HG03575 (cell line): ENCODE results near the gene FRMD1.

Experiments used
- ATAC-seq: cut with Tn5 transposase; IDR thresholded peaks from one replicate; pipeline ENCODE4 v1.9.1; 2021; ENCODE audit not compliant: unreplicated experiment, insufficient number of reproducible peaks, low FRiP score; ENCODE audit errors: extremely low read depth

FRMD1 gene

DNA sequence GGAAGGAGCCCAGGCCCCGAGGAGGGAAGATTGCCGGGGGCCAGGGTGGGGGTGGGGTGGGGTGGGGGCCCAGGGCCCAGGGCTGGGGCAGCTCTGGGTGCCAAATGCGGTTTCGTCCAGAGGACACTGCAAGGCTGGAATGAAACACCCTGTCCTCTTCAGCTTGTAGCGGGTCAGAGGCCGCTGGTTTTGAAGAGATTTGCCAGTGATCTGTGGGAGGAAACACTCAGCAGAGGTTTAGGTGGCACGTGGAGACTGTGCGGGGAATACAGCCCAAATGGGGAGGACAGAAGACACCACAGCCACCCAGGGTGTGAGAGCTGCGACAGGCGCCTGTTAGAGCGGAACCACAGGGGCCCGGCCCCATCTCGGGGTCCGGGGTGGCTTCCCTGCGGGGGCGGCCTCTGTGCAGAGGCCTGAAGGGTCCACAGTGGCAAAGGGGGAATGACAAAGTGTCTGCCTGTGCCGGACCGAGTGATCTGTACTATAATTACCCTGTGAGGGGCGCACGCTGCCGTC is 29.2 kb downstream of the FRMD1 start:
- no peak for ATAC-seq

DNA sequence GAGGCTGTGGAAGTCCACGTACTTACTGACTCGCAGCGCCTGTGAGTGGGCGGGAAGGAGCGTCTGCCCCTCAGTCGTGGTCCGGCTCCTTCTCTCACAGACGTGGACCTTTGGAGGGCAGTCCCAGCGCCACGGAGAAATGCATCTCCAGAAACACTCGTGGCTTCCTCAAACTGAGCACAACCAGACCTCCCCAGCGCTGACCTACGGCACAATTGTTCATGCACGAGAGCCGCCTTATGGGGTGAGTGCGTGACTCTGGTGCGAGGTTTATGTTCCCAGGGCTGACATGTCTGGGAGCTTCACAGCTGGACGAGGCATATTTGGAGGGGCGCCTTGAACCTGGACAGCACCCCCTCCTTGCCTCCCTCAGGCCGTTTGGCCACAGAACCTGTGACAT is 29.7 kb downstream of the FRMD1 start:
- no peak for ATAC-seq

DNA sequence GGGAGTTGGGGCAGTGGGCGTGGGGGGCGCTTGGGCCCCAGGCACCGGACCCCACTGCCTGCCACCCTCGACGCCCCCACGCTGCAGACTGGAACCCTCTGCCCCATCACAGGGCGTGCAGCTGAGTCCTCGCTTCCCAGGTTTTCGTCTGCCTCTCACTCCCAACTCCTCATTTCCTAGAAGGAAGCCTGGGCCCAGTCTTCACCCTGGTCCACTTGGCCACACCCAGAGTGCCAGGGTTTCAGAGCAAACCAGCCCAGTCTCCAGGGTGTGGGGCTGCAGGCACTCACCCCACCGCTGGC is 30.3 kb downstream of the FRMD1 start:
- ATAC-seq: no peak

GRCh38 chr6:168047841-168048723 is 30.9 kb downstream of the FRMD1 start:
- ATAC-seq: no peak

DNA sequence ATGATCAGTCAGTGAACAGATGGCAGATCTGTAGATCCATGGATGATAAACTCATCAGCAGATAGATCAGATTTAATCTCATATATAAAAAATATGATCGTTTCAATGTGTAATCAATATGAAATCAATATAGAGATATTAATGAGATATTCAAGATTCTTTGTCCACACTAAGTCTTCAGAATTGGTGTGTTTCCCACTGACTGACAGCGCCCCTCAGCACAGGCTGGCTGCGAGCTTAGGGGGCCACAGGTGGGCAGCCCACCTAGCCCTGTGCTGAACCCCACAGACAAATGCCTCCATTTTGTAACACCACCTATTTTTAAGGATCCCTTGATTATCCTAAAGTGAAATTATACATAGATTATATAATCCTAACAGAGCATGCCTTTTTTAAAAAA is 32.3 kb downstream of the FRMD1 start:
- no peak for ATAC-seq

GRCh38 chr6:168045706-168046620 is 33.0 kb downstream of the FRMD1 start:
- no peak for ATAC-seq

DNA sequence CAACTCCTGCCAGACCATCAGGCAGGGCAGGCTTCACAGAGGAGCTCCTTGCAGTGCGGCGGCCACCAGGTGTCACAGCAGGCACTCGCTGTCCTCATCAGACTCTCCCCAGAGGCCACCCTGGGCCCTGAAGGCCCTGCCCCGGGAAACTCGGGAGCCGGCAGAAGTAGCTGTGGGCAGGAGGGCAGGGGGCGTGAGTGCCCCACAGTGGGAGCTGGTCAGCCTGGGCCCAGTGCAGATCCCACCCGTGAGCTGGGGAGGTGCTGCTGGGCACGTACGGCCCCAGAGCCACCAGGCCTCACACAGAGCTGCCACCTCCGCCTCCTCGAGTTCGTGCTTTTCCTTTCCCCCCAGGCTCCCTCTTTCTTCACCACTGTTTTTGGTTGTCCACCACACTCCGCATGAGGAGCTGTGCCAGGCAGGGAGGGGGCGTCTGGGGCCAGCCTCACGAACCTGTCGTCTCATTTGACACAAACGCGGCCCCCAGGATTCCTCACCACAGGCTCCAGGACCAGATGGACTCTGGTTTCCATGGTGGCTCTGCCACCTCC is 33.8 kb downstream of the FRMD1 start:
- ATAC-seq: no peak

DNA sequence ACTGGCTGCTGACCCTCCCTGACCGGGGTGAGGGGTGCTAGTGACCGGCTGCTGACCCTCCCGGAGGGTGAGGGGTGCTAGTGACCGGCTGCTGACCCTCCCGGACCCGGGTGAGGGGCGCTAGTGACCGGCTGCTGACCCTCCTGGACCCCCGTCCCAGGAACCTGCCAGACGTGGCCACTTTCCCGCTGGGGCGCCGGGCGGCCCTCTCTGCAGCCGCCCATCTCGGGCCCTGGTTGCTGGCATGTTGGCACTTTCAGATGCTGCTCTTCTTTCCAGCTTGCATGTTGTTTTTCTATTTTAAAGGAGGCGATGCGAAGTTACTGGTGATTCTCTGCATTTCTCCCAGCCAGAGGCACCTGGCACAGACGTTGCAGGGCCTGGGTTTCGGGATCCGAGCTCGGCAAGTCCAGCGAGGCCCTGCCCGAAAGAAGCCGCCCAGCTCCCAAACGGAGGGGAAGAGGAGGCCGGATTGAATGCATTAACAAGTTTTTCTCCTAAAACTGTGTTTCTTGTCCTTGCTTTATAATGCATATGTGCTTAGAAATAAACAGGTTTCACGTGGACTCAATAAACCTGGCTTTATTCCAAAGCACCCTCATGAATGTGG is 34.4 kb downstream of the FRMD1 start:
- no peak for ATAC-seq

- no peak for ATAC-seq
Measured at GRCh38 chr6:168043848-168044415, 35.1 kb downstream of the FRMD1 start.

DNA sequence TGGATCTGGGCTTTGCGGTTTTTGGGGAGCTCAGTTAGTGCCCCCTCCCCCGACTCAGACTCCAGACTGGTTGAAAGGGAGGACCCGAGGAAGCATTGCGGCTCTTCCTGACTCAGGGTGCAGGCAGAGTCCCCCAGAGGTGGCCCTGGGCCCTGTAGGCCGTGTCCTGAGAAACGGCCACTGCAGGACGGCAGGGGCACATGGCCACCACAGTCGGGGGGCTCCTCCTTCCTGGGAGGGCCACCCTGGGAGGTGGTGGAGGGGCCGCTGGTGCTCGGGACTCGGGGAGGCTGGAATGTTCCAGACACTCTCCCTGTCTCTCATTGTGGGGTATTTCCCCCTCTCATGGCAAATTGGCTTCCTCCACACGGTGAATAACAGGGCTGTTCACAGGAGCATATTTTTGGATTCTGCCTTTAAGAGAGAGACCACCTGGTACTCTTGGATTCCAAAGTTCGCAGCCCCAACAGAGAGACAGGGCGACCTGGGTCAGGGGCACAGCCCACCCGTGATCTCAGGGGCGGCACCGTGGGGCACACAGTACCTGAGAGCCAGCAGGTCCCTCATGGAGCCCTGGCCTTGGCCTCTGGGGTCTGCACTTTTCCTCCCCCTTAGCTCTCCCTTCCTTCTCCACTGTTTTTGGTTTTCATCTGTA is 35.7 kb downstream of the FRMD1 start:
- ATAC-seq: no peak

DNA sequence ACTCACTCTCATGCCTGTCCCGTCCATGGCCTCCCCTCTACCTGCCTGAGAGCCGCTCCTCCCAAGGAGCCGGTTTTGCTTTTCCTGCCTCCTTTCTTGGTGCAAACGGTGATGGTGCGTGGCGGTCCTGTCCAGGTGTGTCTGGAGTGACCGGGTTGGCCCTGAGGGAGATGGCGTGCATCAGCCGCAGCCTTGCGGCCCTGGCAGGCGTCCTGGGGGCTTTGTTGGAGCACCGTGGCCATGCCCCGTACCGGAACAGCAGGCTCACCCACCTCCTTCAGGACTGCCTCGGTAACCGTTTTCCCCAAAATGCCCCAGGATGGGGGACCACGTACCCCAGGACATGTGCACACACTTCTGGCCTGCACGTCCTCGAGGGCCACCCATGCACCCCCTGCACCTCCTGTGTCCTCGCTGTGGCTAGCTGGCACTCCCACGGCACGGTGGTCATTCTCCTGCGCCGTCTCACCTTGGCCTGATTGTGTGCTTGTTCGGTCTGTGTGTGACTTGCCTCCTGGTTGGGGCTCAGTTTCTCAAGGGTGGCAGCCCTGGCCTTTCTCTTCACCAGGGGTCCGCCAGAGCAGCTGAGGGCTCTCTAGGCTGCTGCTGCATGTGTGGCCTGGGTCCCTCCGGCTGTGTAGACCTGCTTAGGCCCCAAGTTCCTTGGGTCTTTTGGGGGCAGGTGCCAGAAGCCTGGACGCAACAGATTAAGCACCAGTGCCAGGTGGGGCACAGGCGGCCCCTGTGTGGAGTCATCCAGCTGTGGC is 36.4 kb downstream of the FRMD1 start:
- no peak for ATAC-seq

DNA sequence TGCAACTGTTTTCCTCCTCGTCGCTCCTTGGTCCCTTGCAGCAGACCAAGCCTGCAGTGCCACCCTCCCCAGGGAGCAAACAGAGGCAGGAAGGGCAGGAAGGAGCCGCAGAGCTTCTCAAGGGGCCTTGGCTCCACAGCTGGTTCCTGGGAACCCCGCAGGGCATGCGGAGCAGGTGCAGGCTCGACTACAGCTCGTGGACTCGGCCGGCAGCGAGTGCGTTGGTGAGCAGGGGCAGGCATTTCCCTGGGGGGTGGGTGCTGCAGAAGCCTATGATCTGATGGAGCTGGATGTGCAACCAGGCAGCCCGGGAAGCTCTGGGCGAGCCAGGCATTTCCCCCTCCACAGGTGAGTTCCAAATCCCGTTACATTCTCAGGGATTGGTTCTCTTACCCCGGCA is 37.1 kb downstream of the FRMD1 start:
- ATAC-seq: no peak

DNA sequence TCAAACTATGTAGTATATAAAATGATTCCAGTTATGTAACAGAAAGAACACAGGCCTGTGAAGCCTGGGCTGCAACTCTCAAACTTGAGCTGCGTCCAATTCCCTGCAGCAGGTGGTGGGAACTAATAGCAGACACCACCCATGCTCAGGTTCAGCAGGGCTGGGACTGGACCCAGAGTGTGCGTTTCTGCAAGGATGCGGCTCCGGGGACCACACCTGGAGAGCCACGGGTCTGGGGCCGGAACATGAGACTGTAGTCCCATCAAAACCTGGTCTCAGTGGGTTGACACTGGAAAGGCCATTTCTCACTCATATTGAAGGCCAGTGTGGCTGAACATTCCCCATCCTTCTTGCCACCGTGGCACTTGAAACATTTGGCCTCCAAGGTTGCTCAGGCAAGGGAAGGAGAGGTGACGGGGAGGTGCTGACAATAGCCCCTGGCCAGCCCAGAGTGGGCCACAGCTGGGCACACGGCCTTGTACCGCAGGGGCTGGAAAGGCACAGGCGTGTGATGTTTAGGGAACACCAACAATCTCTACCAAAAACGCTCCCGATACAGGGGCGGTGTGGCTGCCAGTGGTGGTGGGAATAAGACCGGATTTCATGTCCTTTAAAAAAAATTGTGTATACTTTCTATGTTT is 38.0 kb downstream of the FRMD1 start:
- ATAC-seq: no peak

DNA sequence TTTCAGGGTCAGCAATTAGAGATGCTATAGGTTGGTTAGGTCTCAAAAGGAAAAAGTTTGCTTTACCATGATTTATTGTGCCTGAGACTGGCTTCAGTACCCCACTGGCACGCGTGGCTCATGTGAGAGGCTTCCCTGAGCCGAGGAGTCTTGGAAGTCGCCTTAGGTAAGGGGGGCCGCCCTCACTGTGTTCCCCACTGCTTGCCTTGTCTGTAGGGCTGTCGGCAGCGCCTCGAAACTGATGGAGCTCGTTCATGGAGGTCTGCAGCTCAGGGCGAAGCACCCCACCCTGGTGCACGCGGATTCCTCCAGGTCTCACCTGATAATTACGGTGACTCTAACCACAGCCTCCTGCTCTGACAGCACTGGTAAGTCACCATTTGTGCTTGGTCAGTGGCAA is 39.2 kb downstream of the FRMD1 start:
- no peak for ATAC-seq

- no peak for ATAC-seq
Measured at GRCh38 chr6:168039301-168039700, 39.7 kb downstream of the FRMD1 start.

- no peak for ATAC-seq
Measured at GRCh38 chr6:168038576-168039140, 40.4 kb downstream of the FRMD1 start.

DNA sequence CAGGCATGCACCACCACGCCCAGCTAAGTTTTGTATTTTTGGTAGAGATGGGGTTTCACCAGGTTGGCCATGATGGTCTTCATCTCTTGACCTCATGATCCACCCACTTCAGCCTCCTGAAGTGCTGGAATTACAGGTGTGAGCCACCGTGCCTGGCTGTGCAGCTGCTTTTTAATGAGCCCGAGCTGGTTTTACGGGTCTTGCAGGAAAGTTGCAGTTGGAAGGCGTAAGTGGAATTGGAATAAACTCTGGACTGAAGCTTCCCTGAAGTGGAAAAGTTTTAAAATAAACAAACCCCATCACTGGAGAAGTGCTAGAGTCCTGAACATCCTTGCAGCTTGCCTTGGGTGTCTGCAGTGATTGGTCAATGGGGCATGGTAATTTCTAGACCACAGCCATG is 41.2 kb downstream of the FRMD1 start:
- no peak for ATAC-seq
